ENCODE results near the gene STK25.

Gene STK25

DNA sequence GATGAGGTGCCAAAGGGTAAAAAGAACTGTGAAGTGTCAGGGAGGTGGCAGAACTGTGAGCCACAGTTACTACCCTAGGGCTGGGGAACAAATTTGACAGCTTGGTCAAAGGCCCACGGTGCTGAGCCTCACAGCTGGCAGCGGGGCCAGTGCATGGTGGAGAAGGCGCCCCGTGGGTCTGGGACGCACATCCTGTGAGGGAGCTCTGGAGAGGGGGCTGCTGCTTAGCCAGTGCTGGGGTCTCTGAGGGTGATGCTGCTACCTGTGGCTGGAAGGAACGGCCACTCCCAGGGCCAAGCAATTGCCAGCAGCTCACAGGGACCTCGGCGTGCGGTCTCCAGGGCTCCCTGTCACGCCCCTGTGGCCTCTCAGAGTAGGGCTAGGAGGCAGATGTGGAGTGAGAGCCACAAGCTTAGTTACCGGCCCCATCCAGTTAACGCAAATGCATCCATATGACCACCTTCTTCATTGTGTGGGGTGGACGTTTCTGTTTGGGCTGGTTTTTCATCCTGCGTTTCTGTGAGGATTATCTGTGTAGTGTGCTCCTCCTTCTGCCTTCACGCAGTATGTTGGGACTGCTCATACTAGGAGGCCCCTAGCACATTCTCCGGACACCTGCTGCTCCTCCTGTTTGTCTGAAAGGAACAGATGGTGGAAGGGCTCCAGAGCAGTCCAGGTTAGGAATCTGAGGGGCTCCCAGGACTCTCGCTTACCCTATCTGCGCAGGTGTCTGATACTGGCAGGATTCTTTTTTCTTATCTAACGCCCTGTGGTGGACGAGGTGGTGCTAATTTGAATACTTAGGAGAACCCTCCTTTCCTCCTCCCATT is 26.0 kb downstream of the STK25 start:
- TF ChIP-seq, protein P1, sequence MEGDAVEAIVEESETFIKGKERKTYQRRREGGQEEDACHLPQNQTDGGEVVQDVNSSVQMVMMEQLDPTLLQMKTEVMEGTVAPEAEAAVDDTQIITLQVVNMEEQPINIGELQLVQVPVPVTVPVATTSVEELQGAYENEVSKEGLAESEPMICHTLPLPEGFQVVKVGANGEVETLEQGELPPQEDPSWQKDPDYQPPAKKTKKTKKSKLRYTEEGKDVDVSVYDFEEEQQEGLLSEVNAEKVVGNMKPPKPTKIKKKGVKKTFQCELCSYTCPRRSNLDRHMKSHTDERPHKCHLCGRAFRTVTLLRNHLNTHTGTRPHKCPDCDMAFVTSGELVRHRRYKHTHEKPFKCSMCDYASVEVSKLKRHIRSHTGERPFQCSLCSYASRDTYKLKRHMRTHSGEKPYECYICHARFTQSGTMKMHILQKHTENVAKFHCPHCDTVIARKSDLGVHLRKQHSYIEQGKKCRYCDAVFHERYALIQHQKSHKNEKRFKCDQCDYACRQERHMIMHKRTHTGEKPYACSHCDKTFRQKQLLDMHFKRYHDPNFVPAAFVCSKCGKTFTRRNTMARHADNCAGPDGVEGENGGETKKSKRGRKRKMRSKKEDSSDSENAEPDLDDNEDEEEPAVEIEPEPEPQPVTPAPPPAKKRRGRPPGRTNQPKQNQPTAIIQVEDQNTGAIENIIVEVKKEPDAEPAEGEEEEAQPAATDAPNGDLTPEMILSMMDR (conservative IDR thresholded peaks at IDR 0.05; ENCODE audit: low read depth), result no peak
- no peak overlapping the region for H3K27ac ChIP-seq
- POLR2A ChIA-PET (ENCODE audit: low non-redundant PET), result no interaction called here
- CTCF ChIA-PET, result no interaction called here
- DNase-seq (ENCODE audit: low spot score), result no peak

- ChIA-PET POLR2A (ENCODE audit: low non-redundant PET) (no interaction called here), CTCF (no interaction called here)
- H3K27ac ChIP-seq, result no peak overlapping the region
- no peak for DNase-seq (ENCODE audit: low spot score)
- TF ChIP-seq, protein P1 (conservative IDR thresholded peaks at IDR 0.05; ENCODE audit: low read depth), result no peak
These were observed 26.7 kb downstream of the STK25 start for GRCh38 chr2:241481687-241482086.

- POLR2A ChIA-PET (ENCODE audit: low non-redundant PET), result no interaction called here
- CTCF ChIA-PET, result no interaction called here
- DNase-seq (ENCODE audit: low spot score), result no peak
- TF ChIP-seq, protein P1 (conservative IDR thresholded peaks at IDR 0.05; ENCODE audit: low read depth), result no peak
- no peak overlapping the region for H3K27ac ChIP-seq
These were observed 29.1 kb downstream of the STK25 start for GRCh38 chr2:241479026-241479898.

GRCh38 chr2:241478166-241478565 is 30.2 kb downstream of the STK25 start:
- TF ChIP-seq, protein P1 (conservative IDR thresholded peaks at IDR 0.05; ENCODE audit: low read depth), result no peak
- ChIA-PET POLR2A (ENCODE audit: low non-redundant PET) (no interaction called here), CTCF (no interaction called here)
- no peak for DNase-seq (ENCODE audit: low spot score)
- no peak overlapping the region for H3K27ac ChIP-seq

- H3K27ac ChIP-seq, result no peak overlapping the region
- ChIA-PET CTCF (no interaction called here), POLR2A (ENCODE audit: low non-redundant PET) (no interaction called here)
- TF ChIP-seq, protein P1 (conservative IDR thresholded peaks at IDR 0.05; ENCODE audit: low read depth), result no peak
- no peak for DNase-seq (ENCODE audit: low spot score)
These were observed 33.1 kb downstream of the STK25 start for GRCh38 chr2:241475267-241475666.

DNA sequence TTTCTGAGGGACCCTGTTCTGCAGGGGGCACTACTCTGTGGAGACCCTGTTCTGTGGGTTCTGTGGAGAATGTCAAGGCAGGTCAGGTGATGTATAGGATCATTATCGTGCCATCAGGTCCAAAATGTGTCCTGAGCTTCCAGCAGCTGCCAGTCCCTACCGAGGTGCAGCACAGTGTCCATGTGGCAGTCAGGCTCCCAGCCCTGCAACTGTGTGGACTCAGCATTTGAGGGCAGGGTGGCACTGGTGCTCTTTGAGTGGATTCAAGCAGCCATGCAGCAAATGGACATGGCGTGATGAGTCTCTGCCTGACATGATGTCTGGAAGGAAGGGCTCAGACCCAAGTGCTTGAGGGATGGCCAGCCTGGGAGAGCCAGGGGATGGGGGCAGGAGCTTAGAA is 35.0 kb downstream of the STK25 start:
- CTCF ChIA-PET, result no interaction called here
- no peak overlapping the region for H3K27ac ChIP-seq
- TF ChIP-seq, protein P1 (conservative IDR thresholded peaks at IDR 0.05; ENCODE audit: low read depth), result no peak
- no peak for DNase-seq (ENCODE audit: low spot score)
- POLR2A ChIA-PET (ENCODE audit: low non-redundant PET), result no interaction called here

All from RWPE1 (cell line).